ENCODE measurements around the gene RBM44.

Gene RBM44

GRCh38 chr2:237886685-237887481, 88.3 kb downstream of the RBM44 start:
- no peak for DNase-seq (ENCODE audit: low read depth, low spot score)

- DNase-seq (ENCODE audit: low read depth, low spot score) = no peak
Observed at GRCh38 chr2:237888389-237888788, 89.8 kb downstream of the RBM44 start.

GRCh38 chr2:237889016-237889415, 90.4 kb downstream of the RBM44 start:
- DNase-seq (ENCODE audit: low read depth, low spot score) = no peak

- no peak for DNase-seq (ENCODE audit: low read depth, low spot score)
Observed at GRCh38 chr2:237889811-237890210, 91.2 kb downstream of the RBM44 start.
